DOHH2 (cell line): ENCODE measurements around the gene RAB17.

Source experiments
- EZH2phosphoT487 ChIP-seq: fragments of 200-600 bp; sonication (generic); IDR thresholded peaks from 2 replicates; pipeline ENCODE4 v1.6.1; 2017; ENCODE audit warnings: borderline replicate concordance, mild to moderate bottlenecking, antibody characterized with exemption, low read length, moderate library complexity, mixed read lengths
- TF ChIP-seq, protein P1 (sequence below): fragments of 200-600 bp; sonication (generic); IDR thresholded peaks from one replicate; pipeline ENCODE4 v1.5.1; 2014; ENCODE audit warnings: antibody characterized with exemption, mild to moderate bottlenecking, low read depth, low read length; ENCODE audit not compliant: poor library complexity, severe bottlenecking

DNA sequence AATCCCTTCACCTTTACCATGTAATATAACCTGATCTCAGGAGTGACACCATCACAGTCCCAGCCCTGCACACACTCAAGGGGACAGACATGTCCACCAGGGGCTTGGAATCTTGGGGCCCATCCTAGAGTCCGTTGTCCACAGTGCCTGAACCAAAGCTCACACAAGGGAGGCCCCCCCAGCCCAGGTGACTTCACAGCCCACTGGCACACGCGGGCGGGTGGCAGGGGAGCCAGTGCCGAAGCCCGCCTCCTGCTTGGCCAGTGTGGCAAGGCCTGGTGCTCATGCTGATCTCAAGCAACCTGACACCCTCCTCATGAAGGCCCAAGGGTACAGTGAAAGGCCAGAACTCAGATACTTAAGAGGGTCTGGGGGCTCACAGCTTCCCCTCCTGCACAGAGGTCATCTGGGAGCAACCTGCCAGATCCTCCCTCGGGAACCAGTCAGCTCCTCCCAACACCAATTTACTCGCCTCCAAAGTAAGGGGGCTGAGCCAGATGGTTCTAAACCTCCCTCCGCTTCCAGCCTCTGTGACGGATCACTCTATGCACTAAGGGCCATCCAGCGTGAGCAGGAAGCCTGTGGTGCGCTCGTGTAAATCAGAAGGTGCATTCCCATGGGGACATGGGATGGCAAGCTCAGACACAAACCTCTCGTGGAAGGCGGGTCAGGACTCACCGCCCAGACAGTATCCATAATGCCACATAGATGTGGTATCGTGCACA is 3.2 kb upstream of the RAB17 start:
- TF ChIP-seq, protein P1, sequence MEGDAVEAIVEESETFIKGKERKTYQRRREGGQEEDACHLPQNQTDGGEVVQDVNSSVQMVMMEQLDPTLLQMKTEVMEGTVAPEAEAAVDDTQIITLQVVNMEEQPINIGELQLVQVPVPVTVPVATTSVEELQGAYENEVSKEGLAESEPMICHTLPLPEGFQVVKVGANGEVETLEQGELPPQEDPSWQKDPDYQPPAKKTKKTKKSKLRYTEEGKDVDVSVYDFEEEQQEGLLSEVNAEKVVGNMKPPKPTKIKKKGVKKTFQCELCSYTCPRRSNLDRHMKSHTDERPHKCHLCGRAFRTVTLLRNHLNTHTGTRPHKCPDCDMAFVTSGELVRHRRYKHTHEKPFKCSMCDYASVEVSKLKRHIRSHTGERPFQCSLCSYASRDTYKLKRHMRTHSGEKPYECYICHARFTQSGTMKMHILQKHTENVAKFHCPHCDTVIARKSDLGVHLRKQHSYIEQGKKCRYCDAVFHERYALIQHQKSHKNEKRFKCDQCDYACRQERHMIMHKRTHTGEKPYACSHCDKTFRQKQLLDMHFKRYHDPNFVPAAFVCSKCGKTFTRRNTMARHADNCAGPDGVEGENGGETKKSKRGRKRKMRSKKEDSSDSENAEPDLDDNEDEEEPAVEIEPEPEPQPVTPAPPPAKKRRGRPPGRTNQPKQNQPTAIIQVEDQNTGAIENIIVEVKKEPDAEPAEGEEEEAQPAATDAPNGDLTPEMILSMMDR: no peak
- no peak for TF ChIP-seq EZH2phosphoT487
